Cardiac muscle cell (in vitro differentiated cells and primary cell): ENCODE results near the gene ZNF180. TPM values are rescaled to one million over a fixed set of nuclear protein-coding genes. Genes with fewer than 3 reads are reported as not detected.

Source experiments
- DNase-seq, 2 donors: peaks; one replicate each; pipeline versions ENCODE4 v3.0.0 to v3.0.0-alpha.2; 2010 to 2017; ENCODE audit warnings: low read depth in 1 of 2, low spot score in 1 of 2
- H3K27ac ChIP-seq: fragments of 200-600 bp; sonication (generic); 2 replicates; pipeline ENCODE4 v1.5.1; 2016
- H3K27me3 ChIP-seq: fragments of 200-600 bp; sonication (generic); 2 replicates; pipeline ENCODE4 v1.6.0; 2016; ENCODE audit warnings: control low read depth
- H3K36me3 ChIP-seq: fragments of 200-600 bp; sonication (generic); 2 replicates; pipeline ENCODE4 v1.5.1; 2016; ENCODE audit warnings: control low read depth
- H3K4me1 ChIP-seq: fragments of 200-600 bp; sonication (generic); 2 replicates; pipeline ENCODE4 v1.8.1; 2017; ENCODE audit warnings: low read depth, mild to moderate bottlenecking, mixed run types
- H3K4me3 ChIP-seq: fragments of 200-600 bp; sonication (generic); 2 replicates; pipeline ENCODE4 v1.5.1; 2016; ENCODE audit warnings: mild to moderate bottlenecking
- H3K9me3 ChIP-seq: fragments of 200-600 bp; sonication (generic); 2 replicates; pipeline ENCODE4 v1.5.1; 2017; ENCODE audit warnings: low read depth, mild to moderate bottlenecking, control low read depth
- polyA plus RNA-seq: library from polyadenylated mRNA; unstranded; fragments of >200 nt; fragmentation: Nextera tagmentation; extraction: Ambion mirVana; gene quantifications from 2 replicates; pipeline ENCODE4 v1.2.1, GENCODE V29; 2016
- total RNA-seq: library from RNA; depleted of rRNA; stranded (reverse); fragments of >200 nt; gene quantifications from 2 replicates; pipeline ENCODE4 v1.2.3, GENCODE V29; 2016
- TF ChIP-seq, protein P1 (sequence below): IDR thresholded peaks from 2 replicates; pipeline ENCODE4 v1.5.1; 2012; ENCODE audit warnings: low read depth, mild to moderate bottlenecking, low read length

Gene ZNF180
- total and polyA plus RNA-seq, 2 experiments from 2014 or later = 3.3 to 31.2 TPM

DNA sequence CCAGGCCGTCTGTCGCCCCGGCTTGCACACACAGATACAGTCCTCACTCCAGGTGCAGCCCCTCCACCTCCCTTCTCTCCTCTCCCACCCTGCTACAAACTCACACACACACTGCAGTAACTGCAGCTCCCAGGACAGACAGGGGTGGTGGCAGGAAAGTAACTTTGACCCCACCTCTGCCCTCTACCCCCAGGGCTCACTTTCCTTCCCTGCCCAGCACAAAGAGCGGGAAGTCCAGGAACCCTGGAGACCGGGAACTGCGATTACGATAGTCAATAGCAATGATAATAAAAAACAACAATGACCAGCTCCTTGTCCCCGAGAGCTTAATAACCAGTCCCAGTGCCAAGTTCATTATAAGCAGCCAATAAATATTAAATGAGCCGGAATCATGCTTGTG, 29.2 kb upstream of the ZNF180 start, which contains the start of gene CEACAM20:
Gene CEACAM20 (minus strand): TSS at position 140 of the 400 bp plus-strand sequence. CDS start 166 bp downstream, outside the sequence.
- H3K27ac ChIP-seq = no peak within 1 kb of the TSS
- H3K27me3 ChIP-seq = no peaks in the 10 kb centered on the region
- TF ChIP-seq, protein P1, sequence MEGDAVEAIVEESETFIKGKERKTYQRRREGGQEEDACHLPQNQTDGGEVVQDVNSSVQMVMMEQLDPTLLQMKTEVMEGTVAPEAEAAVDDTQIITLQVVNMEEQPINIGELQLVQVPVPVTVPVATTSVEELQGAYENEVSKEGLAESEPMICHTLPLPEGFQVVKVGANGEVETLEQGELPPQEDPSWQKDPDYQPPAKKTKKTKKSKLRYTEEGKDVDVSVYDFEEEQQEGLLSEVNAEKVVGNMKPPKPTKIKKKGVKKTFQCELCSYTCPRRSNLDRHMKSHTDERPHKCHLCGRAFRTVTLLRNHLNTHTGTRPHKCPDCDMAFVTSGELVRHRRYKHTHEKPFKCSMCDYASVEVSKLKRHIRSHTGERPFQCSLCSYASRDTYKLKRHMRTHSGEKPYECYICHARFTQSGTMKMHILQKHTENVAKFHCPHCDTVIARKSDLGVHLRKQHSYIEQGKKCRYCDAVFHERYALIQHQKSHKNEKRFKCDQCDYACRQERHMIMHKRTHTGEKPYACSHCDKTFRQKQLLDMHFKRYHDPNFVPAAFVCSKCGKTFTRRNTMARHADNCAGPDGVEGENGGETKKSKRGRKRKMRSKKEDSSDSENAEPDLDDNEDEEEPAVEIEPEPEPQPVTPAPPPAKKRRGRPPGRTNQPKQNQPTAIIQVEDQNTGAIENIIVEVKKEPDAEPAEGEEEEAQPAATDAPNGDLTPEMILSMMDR = no peak
- H3K4me3 ChIP-seq = no peak within 1 kb of the TSS
- DNase-seq = no peak
- no peaks in the 10 kb centered on the region for H3K4me1 ChIP-seq
- H3K36me3 ChIP-seq = no peaks in the 10 kb centered on the region
- H3K9me3 ChIP-seq = no peaks in the 10 kb centered on the region

DNA sequence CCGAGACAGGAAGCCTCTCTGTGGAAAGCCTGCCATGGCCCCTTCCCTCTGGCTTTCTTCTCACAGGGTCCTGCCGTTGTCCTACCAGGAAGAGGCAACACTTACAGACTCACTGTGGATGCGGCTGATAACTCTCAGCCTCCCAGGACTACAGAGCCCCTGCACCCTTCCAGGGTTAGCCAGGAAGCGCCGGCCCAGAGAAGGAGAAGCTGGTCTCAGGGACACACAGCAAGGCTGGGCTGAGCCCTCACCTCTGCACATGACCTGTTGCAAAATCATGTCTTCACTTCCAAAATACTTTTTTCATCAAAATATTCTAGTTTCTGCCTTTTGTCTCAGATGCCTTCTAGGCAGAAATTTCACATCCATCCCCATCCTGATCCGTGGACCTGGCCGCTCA, 27.2 kb upstream of the ZNF180 start:
- no peak for DNase-seq
- Histone ChIP-seq H3K4me3 (no peak overlapping the region), H3K27me3 (no peaks in the 10 kb centered on the region), H3K9me3 (no peaks in the 10 kb centered on the region), H3K4me1 (no peaks in the 10 kb centered on the region), H3K27ac (no peak overlapping the region), H3K36me3 (no peaks in the 10 kb centered on the region)
- TF ChIP-seq, protein P1 = no peak

DNA sequence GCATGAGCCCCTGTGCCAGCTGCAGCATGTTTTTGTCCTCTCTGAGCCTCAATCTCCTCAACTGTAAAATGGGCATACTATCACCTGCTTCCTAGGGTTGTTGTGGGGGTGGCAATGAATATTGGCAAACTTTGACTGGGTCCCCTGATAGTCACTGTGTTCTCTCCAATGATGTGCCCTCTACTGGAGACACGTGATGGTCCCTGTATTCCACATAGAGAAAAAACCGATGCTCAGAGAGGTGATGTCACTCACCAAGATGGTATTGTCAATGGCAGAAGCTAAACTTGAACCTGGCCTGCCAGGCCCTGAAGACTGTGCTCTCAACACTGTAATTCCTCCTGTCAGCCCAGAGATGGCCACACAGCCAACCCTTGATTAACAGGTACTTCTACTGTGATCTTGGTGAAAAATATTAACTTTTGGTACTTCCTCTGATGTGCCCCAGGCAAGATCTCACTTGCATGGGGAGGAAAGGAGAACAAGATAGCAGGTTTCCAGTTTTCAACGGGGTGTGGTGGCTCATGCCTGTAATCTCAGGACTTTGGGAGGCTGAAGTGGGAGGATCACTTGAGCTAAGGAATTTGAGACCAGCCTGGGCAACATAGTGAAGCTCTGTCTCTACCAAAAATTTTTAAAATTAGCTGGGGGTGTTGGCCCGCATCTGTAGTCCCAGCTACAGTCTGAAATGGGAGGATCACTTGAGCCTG, 25.6 kb upstream of the ZNF180 start:
- no peaks in the 10 kb centered on the region for H3K4me1 ChIP-seq
- TF ChIP-seq, protein P1 = no peak

DNA sequence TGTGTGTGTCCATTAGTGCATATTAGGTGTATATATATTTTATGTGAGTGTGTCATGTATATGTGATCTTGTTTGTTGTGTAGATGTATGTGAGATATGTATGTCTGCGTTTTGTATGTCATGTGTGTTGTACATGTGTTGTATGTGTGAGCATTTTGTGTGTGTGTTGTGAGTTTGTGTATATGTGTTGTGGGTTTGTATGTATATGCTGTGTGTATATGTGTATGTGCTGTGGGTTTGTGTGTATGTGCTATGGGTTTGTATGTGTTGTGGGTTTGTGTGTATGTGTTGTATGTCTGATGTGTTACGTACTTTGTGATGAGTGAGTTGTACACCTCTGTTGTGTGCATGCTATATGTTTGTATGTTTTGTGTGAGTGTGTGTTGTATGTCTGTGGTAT, 21.0 kb upstream of the ZNF180 start:
- Histone ChIP-seq H3K27me3 (no peaks in the 10 kb centered on the region), H3K4me3 (no peak overlapping the region), H3K36me3 (no peaks in the 10 kb centered on the region), H3K27ac (no peak overlapping the region), H3K4me1 (no peaks in the 10 kb centered on the region), H3K9me3 (no peaks in the 10 kb centered on the region)
- TF ChIP-seq, protein P1 = no peak
- no peak for DNase-seq

More for the DNA sequence above, 25.6 kb upstream of the ZNF180 start:
- H3K27me3 ChIP-seq = no peaks in the 10 kb centered on the region
- no peak for DNase-seq
- no peaks in the 10 kb centered on the region for H3K36me3 ChIP-seq
- no peak overlapping the region for H3K4me3 ChIP-seq
- H3K27ac ChIP-seq = no peak overlapping the region
- H3K9me3 ChIP-seq = no peaks in the 10 kb centered on the region

DNA sequence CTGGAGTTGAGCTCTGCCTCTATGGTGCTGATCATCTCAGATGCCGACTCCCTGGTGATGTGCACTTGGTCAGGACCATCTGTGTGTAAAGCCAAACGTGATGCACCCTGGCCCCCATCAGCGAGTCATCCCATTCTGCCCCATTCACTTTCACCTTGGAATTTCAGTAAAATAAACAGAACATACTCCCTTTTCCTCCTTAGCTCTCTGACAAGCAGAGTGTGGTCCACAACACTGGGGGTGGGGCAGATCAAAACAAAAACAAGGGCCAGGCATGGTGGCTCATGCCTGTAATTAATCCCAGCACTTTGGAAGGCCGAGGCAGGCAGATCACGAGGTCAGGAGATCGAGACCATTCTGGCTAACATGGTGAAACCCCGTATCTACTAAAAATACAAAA, 16.8 kb upstream of the ZNF180 start:
- no peaks in the 10 kb centered on the region for H3K9me3 ChIP-seq

More for the DNA sequence above, 16.8 kb upstream of the ZNF180 start:
- Histone ChIP-seq H3K4me1 (no peaks in the 10 kb centered on the region), H3K4me3 (no peak overlapping the region), H3K27ac (no peak overlapping the region), H3K27me3 (no peaks in the 10 kb centered on the region), H3K36me3 (no peaks in the 10 kb centered on the region)
- TF ChIP-seq, protein P1 = no peak
- DNase-seq = no peak
